ENCODE results near the gene PSMA6. TPM values are rescaled to one million over a fixed set of nuclear protein-coding genes. Genes with fewer than 3 reads are reported as not detected.

The PSMA6 gene
- total and polyA plus RNA-seq, 2 of the 13 experiments (the other 11 are each of a cell fraction or from before 2014, with no cell fraction given): 525 to 1,109 TPM

GRCh38 chr14:35336494-35337268 lies 44.5 kb downstream of the PSMA6 start (continued):
- TF ChIP-seq, protein P1, sequence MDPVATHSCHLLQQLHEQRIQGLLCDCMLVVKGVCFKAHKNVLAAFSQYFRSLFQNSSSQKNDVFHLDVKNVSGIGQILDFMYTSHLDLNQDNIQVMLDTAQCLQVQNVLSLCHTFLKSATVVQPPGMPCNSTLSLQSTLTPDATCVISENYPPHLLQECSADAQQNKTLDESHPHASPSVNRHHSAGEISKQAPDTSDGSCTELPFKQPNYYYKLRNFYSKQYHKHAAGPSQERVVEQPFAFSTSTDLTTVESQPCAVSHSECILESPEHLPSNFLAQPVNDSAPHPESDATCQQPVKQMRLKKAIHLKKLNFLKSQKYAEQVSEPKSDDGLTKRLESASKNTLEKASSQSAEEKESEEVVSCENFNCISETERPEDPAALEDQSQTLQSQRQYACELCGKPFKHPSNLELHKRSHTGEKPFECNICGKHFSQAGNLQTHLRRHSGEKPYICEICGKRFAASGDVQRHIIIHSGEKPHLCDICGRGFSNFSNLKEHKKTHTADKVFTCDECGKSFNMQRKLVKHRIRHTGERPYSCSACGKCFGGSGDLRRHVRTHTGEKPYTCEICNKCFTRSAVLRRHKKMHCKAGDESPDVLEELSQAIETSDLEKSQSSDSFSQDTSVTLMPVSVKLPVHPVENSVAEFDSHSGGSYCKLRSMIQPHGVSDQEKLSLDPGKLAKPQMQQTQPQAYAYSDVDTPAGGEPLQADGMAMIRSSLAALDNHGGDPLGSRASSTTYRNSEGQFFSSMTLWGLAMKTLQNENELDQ (CRISPR knock-in tag; IDR thresholded peaks at IDR 0.05; ENCODE audit: borderline replicate concordance): no peak; the same call in none of the 2 replicates
- TF ChIP-seq ZNF724P (CRISPR knock-in tag; IDR thresholded peaks at IDR 0.05; ENCODE audit: borderline replicate concordance) (no peak), KLF13 (CRISPR knock-in tag; IDR thresholded peaks at IDR 0.05) (peak; percentile 39), HMG20A (CRISPR knock-in tag; IDR thresholded peaks at IDR 0.05; ENCODE audit: borderline replicate concordance) (peak; percentile 93), ZNF510 (CRISPR knock-in tag; IDR thresholded peaks at IDR 0.05; ENCODE audit: low read depth) (peak; percentile 97), TBP (CRISPR knock-in tag; IDR thresholded peaks at IDR 0.05) (no peak; the same call in 1 of the 2 replicates), ZNF350 (CRISPR knock-in tag; IDR thresholded peaks at IDR 0.05; ENCODE audit: borderline replicate concordance, low read depth) (peak; percentile 100), ARID3A (IDR thresholded peaks at IDR 0.05; ENCODE audit: low read depth, low read length) (peak; percentile 74; the same call in 1 of the 2 replicates), LCORL (IDR thresholded peaks at IDR 0.05) (peak; percentile 2; the same call in 1 of the 2 replicates), LCORL (CRISPR knock-in tag; IDR thresholded peaks at IDR 0.05) (no peak), NCOA5 (CRISPR knock-in tag; IDR thresholded peaks at IDR 0.05) (peak; percentile 9; the same call in 1 of the 2 replicates), ZNF720 (CRISPR knock-in tag; IDR thresholded peaks at IDR 0.05) (no peak), CHD2 (IDR thresholded peaks at IDR 0.05; ENCODE audit: low read depth, low read length) (peak; percentile 71; the same call in 1 of the 2 replicates), ZNF629 (CRISPR knock-in tag; conservative IDR thresholded peaks at IDR 0.05) (peak; percentile 77)
- TF ChIP-seq, protein P2, sequence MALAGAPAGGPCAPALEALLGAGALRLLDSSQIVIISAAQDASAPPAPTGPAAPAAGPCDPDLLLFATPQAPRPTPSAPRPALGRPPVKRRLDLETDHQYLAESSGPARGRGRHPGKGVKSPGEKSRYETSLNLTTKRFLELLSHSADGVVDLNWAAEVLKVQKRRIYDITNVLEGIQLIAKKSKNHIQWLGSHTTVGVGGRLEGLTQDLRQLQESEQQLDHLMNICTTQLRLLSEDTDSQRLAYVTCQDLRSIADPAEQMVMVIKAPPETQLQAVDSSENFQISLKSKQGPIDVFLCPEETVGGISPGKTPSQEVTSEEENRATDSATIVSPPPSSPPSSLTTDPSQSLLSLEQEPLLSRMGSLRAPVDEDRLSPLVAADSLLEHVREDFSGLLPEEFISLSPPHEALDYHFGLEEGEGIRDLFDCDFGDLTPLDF (CRISPR knock-in tag; IDR thresholded peaks at IDR 0.05): peak; percentile 83; the same call in 1 of the 2 replicates
- TF ChIP-seq, protein P3, sequence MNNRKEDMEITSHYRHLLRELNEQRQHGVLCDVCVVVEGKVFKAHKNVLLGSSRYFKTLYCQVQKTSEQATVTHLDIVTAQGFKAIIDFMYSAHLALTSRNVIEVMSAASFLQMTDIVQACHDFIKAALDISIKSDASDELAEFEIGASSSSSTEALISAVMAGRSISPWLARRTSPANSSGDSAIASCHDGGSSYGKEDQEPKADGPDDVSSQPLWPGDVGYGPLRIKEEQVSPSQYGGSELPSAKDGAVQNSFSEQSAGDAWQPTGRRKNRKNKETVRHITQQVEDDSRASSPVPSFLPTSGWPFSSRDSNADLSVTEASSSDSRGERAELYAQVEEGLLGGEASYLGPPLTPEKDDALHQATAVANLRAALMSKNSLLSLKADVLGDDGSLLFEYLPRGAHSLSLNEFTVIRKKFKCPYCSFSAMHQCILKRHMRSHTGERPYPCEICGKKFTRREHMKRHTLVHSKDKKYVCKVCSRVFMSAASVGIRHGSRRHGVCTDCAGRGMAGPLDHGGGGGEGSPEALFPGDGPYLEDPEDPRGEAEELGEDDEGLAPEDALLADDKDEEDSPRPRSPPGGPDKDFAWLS (CRISPR knock-in tag; IDR thresholded peaks at IDR 0.05; ENCODE audit: borderline replicate concordance): peak; percentile 99
- TF ChIP-seq, protein P4, sequence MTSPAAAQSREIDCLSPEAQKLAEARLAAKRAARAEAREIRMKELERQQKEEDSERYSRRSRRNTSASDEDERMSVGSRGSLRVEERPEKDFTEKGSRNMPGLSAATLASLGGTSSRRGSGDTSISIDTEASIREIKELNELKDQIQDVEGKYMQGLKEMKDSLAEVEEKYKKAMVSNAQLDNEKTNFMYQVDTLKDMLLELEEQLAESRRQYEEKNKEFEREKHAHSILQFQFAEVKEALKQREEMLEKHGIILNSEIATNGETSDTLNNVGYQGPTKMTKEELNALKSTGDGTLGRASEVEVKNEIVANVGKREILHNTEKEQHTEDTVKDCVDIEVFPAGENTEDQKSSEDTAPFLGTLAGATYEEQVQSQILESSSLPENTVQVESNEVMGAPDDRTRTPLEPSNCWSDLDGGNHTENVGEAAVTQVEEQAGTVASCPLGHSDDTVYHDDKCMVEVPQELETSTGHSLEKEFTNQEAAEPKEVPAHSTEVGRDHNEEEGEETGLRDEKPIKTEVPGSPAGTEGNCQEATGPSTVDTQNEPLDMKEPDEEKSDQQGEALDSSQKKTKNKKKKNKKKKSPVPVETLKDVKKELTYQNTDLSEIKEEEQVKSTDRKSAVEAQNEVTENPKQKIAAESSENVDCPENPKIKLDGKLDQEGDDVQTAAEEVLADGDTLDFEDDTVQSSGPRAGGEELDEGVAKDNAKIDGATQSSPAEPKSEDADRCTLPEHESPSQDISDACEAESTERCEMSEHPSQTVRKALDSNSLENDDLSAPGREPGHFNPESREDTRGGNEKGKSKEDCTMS (CRISPR knock-in tag; conservative IDR thresholded peaks at IDR 0.05): no peak
- TF ChIP-seq, protein P5, sequence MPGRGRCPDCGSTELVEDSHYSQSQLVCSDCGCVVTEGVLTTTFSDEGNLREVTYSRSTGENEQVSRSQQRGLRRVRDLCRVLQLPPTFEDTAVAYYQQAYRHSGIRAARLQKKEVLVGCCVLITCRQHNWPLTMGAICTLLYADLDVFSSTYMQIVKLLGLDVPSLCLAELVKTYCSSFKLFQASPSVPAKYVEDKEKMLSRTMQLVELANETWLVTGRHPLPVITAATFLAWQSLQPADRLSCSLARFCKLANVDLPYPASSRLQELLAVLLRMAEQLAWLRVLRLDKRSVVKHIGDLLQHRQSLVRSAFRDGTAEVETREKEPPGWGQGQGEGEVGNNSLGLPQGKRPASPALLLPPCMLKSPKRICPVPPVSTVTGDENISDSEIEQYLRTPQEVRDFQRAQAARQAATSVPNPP (CRISPR knock-in tag; IDR thresholded peaks at IDR 0.05): 0 out of 2 replicates have a peak, but pooled peaks have one; percentile 99
